IMR-90 (cell line): ENCODE measurements around the gene KCNK10. TPM values are rescaled to one million over a fixed set of nuclear protein-coding genes. Genes with fewer than 3 reads are reported as not detected.

Experiments
- ATAC-seq: fragments of 200-7000 bp; cut with Tn5 transposase; 2 replicates; pipeline ENCODE4 v1.9.1; 2020; ENCODE audit warnings: low read depth, mild to moderate bottlenecking, moderate library complexity
- BruUV-seq: library from RNA; stranded (reverse); fragments of 400-500 nt; replicated peaks from 2 replicates; lab custom pipeline; 2021; lab: Mats Ljungman, UMichigan
- CTCF ChIA-PET: fragments of 300-600 bp; formaldehyde crosslinking; extraction: SDS; loops from one replicate; lab custom pipeline; 2021; ENCODE audit warnings: antibody characterized with exemption; lab: Yijun Ruan, JAX
- POLR2A ChIA-PET: fragments of 300-600 bp; sonication (Branson Sonifier 250); formaldehyde crosslinking; loops from one replicate; lab custom pipeline; 2022; ENCODE audit warnings: antibody characterized with exemption; ENCODE audit not compliant: unreplicated experiment; lab: Charles Lee
- DNase-seq: peaks from one replicate; pipeline ENCODE4 v3.0.0; 2013
- H2AFZ ChIP-seq: replicated peaks from 2 replicates; pipeline ENCODE3; 2013; ENCODE audit warnings: low read length, mild to moderate bottlenecking; ENCODE audit not compliant: poor library complexity
- H2AK5ac ChIP-seq: 2 replicates; pipeline ENCODE4 v1.6.1; 2013; ENCODE audit warnings: low read depth, low read length, inconsistent platforms
- H2AK9ac ChIP-seq: replicated peaks from 2 replicates; pipeline ENCODE3; 2013; ENCODE audit warnings: mild to moderate bottlenecking, low read depth, low read length, moderate library complexity; ENCODE audit not compliant: poor library complexity
- H2BK120ac ChIP-seq: 2 replicates; pipeline ENCODE4 v1.6.1; 2013; ENCODE audit warnings: low read depth, low read length, inconsistent platforms
- H2BK15ac ChIP-seq: 3 replicates; pipeline ENCODE4 v1.6.1; 2013; ENCODE audit warnings: low read depth, low read length, inconsistent platforms
- H2BK20ac ChIP-seq: 2 replicates; pipeline ENCODE4 v1.6.1; 2013; ENCODE audit warnings: low read depth, mild to moderate bottlenecking, inconsistent platforms, low read length, moderate library complexity
- H2BK5ac ChIP-seq: 2 replicates; pipeline ENCODE4 v1.6.1; 2013; ENCODE audit warnings: mild to moderate bottlenecking, low read depth, low read length, inconsistent platforms; ENCODE audit not compliant: poor library complexity, severe bottlenecking
- H3K14ac ChIP-seq: replicated peaks from 2 replicates; pipeline ENCODE4 v1.6.1; 2013; ENCODE audit warnings: low read depth, low read length, inconsistent platforms
- H3K18ac ChIP-seq: 2 replicates; pipeline ENCODE4 v1.6.1; 2013; ENCODE audit warnings: low read depth, low read length, control low read depth
- H3K23ac ChIP-seq: 2 replicates; pipeline ENCODE4 v1.6.1; 2013; ENCODE audit warnings: low read depth, low read length, inconsistent platforms
- H3K27ac ChIP-seq: 2 replicates; pipeline ENCODE4 v1.5.1; 2013; ENCODE audit warnings: mild to moderate bottlenecking, control low read depth, low read length; ENCODE audit not compliant: insufficient read depth
- H3K27me3 ChIP-seq: 2 replicates; pipeline ENCODE4 v1.6.1; 2013; ENCODE audit warnings: low read length; ENCODE audit not compliant: control insufficient read depth, insufficient read depth
- H3K36me3 ChIP-seq: 2 replicates; pipeline ENCODE4 v1.6.1; 2013; ENCODE audit warnings: low read length, mixed read lengths; ENCODE audit not compliant: control insufficient read depth, insufficient read depth
- H3K4ac ChIP-seq: 2 replicates; pipeline ENCODE4 v1.6.1; 2013; ENCODE audit warnings: low read depth, low read length, inconsistent platforms
- H3K4me1 ChIP-seq: 2 replicates; pipeline ENCODE4 v1.6.1; 2013; ENCODE audit warnings: low read length, mixed read lengths; ENCODE audit not compliant: control insufficient read depth, insufficient read depth
- H3K4me2 ChIP-seq: 2 replicates; pipeline ENCODE4 v1.6.1; 2013; ENCODE audit warnings: low read depth, mild to moderate bottlenecking, control low read depth, low read length, moderate library complexity
- H3K4me3 ChIP-seq: 2 replicates; pipeline ENCODE4 v1.5.1; 2013; ENCODE audit warnings: low read depth, mild to moderate bottlenecking, control low read depth, low read length, moderate library complexity; ENCODE audit not compliant: insufficient read depth
- H3K56ac ChIP-seq: 2 replicates; pipeline ENCODE4 v1.6.1; 2013; ENCODE audit warnings: low read length, inconsistent platforms; ENCODE audit not compliant: insufficient read depth; ENCODE audit errors: extremely low read depth
- H3K79me1 ChIP-seq, 2 experiments: 2 replicates each; pipeline ENCODE4 v1.6.1; 2013; ENCODE audit warnings: low read length in 2 of 2, inconsistent platforms in 1 of 2, low read depth in 1 of 2
- H3K9ac ChIP-seq: 2 replicates; pipeline ENCODE4 v1.6.1; 2013; ENCODE audit warnings: low read depth, low read length, control low read depth
- H3K9me1 ChIP-seq: 2 replicates; pipeline ENCODE4 v1.6.1; 2013; ENCODE audit warnings: low read length, inconsistent platforms; ENCODE audit not compliant: insufficient read depth
- H3K9me3 ChIP-seq: 2 replicates; pipeline ENCODE4 v1.6.1; 2013; ENCODE audit warnings: low read length; ENCODE audit not compliant: control insufficient read depth, insufficient read depth
- H4K20me1 ChIP-seq: 2 replicates; pipeline ENCODE4 v1.6.1; 2013; ENCODE audit warnings: low read length, inconsistent platforms; ENCODE audit not compliant: insufficient read depth
- H4K5ac ChIP-seq: 2 replicates; pipeline ENCODE4 v1.6.1; 2013; ENCODE audit warnings: mild to moderate bottlenecking, low read depth, low read length, control low read depth
- H4K8ac ChIP-seq, 2 experiments: 2 replicates each; pipeline ENCODE4 v1.6.1; 2013; ENCODE audit warnings: low read depth in 2 of 2, low read length in 2 of 2, control low read depth in 1 of 2, inconsistent platforms in 1 of 2
- H4K91ac ChIP-seq: 2 replicates; pipeline ENCODE4 v1.6.1; 2013; ENCODE audit warnings: low read depth, low read length, inconsistent platforms; ENCODE audit not compliant: insufficient read depth
- CEBPB ChIP-seq: IDR thresholded peaks from 2 replicates; pipeline ENCODE4 v1.6.1; 2012; ENCODE audit warnings: low read depth, low read length, improper control_type of control experiment
- CHD1 ChIP-seq: IDR thresholded peaks from 2 replicates; pipeline ENCODE4 v1.6.1; 2012; ENCODE audit warnings: low read depth, low read length, improper control_type of control experiment
- FOS ChIP-seq: fragments of 150-350 bp; IDR thresholded peaks from 2 replicates; pipeline ENCODE4 v1.6.1; 2016; ENCODE audit warnings: low read depth, low read length
- RAD21 ChIP-seq: IDR thresholded peaks from 2 replicates; pipeline ENCODE4 v1.6.1; 2012; ENCODE audit warnings: low read length, improper control_type of control experiment
- RCOR1 ChIP-seq: IDR thresholded peaks from 2 replicates; pipeline ENCODE4 v1.6.1; 2012; ENCODE audit warnings: mild to moderate bottlenecking, low read length, improper control_type of control experiment; ENCODE audit not compliant: insufficient replicate concordance
- SMC3 ChIP-seq: fragments of 150-350 bp; IDR thresholded peaks from 2 replicates; pipeline ENCODE4 v1.6.1; 2016; ENCODE audit warnings: low read depth, mild to moderate bottlenecking, antibody characterized with exemption, low read length, moderate library complexity
- WGBS, 2 experiments: methylation state at CpG; one replicate each; pipeline versions ENCODE4 v1.1.5 to v1.1.7; 2013; ENCODE audit warnings: missing lambda C conversion rate in 2 of 2; ENCODE audit not compliant: insufficient read length in 1 of 2; ENCODE audit errors: extremely low coverage in 2 of 2; 5-methylcytosine and 5-hydroxymethylcytosine counted together
- dilution Hi-C: fragments of 300-500 bp; cut with HindIII; formaldehyde crosslinking; loops from one replicate; pipeline ENCODE4 v1.14.3; 2018; ENCODE audit warnings: low sequenced_read_pairs; ENCODE audit not compliant: unreplicated experiment
- in situ Hi-C: fragments of 300-500 bp; cut with MboI; formaldehyde crosslinking; loops from 3 replicates; pipeline ENCODE4 v1.14.3; 2019; ENCODE audit warnings: low sequenced_read_pairs, inconsistent platforms, mixed read lengths
- intact Hi-C: fragments of 100-400 bp; cut with micrococcal nuclease; formaldehyde crosslinking; loops from 2 replicates; pipeline ENCODE4 v1.10.0; 2022
- polyA plus RNA-seq, 3 experiments: library from polyadenylated mRNA; depleted of rRNA; stranded (reverse); fragments of >200 nt; gene quantifications; 2 replicates each; pipeline ENCODE4 v1.2.3, GENCODE V29; 2012; ENCODE audit warnings: low replicate concordance in 1 of 3
- total RNA-seq: library from RNA; depleted of rRNA; stranded (reverse); fragments of >200 nt; gene quantifications from 2 replicates; pipeline ENCODE4 v1.2.3, GENCODE V29; 2012

Gene KCNK10
- total and polyA plus RNA-seq, 2 of the 4 experiments (the other 2 are of a cell fraction): not detected

DNA sequence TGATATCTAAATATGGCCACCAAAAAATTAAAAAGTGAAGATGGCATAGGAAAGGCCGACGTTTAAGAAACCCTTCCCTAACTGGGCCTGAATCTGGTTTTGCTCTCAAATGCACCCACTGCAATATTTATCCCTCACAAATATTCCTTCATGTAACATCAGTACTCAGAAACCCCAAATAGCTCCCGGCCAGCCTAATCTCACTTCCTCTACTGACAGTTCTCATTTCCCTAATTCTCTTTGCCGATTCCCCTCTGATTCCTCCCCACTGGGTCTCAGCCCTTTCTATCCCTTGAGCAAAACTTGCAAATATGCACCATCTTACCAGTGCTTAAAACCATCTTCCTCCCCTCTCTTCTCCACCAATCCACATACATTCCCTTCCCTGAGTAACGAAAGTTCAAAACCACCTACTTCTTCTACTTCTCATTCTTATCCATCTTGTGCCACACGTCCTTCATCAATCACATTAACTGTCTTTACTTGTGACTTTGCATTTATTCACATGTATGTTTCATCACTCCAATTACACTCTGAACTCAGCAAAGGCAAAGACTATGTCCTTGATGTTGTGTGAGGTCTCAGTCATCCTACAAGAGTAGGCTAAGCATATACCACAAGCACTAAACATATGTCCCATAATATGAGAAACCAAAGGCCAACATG is 23.1 kb downstream of the KCNK10 start:
- Histone ChIP-seq H2AK5ac (no peak overlapping the region), H3K4me1 (no peaks in the 10 kb centered on the region), H2BK20ac (no peak overlapping the region), H3K4me2 (no peak overlapping the region), H3K27me3 (no peaks in the 10 kb centered on the region), H2BK15ac (no peak overlapping the region), H3K79me1 (no peaks in the 10 kb centered on the region), H3K9ac (no peak overlapping the region), H3K4ac (no peak overlapping the region), H2BK120ac (no peak overlapping the region), H2BK5ac (no peak overlapping the region), H3K14ac (no peak overlapping the region), H2AFZ (no peak overlapping the region), H4K91ac (no peak overlapping the region), H4K8ac (no peak overlapping the region), H2AK9ac (no peak overlapping the region), H4K5ac (no peak overlapping the region), H3K36me3 (no peaks in the 10 kb centered on the region), H3K18ac (no peak overlapping the region), H3K9me1 (no peaks in the 10 kb centered on the region), H3K4me3 (no peak overlapping the region), H4K20me1 (no peaks in the 10 kb centered on the region), H3K9me3 (no peaks in the 10 kb centered on the region), H3K56ac (no peak overlapping the region), H3K23ac (no peak overlapping the region), H3K27ac (no peak overlapping the region)
- dilution Hi-C loops (no loop called here), intact Hi-C loops (no loop called here), in situ Hi-C loops (no loop called here)
- ATAC-seq: no peak
- TF ChIP-seq CEBPB (no peak), FOS (no peak), SMC3 (no peak), RAD21 (no peak), CHD1 (no peak), RCOR1 (no peak)
- BruUV-seq: no TSS peak
- ChIA-PET CTCF (interaction anchor here (0.6 kb wide), 1 partner anchor 38 kb away, joined by 3 read pairs; no protein-coding TSS in a partner anchor), POLR2A (no interaction called here)
- 56 to 100% methylated on average over 1 to 4 of the region's 6 CpGs for WGBS, 2 experiments
- no peak for DNase-seq
